H1 (cell line): Measurements from ENCODE around the gene GFAP. TPM values are rescaled to one million over a fixed set of nuclear protein-coding genes. Genes with fewer than 3 reads are reported as not detected.

ENCODE experiments used
- CTCF ChIA-PET: fragments of 300-600 bp; sonication (Branson Sonifier 250); formaldehyde crosslinking; loops from one replicate; lab custom pipeline; 2021; ENCODE audit not compliant: partially characterized antibody; lab: Charles Lee
- POLR2A ChIA-PET: fragments of 300-600 bp; sonication (Branson Sonifier 250); formaldehyde crosslinking; loops from one replicate; lab custom pipeline; 2021; ENCODE audit warnings: inconsistent platforms; ENCODE audit not compliant: partially characterized antibody; lab: Charles Lee
- DNase-seq, 2 experiments: peaks; one replicate each; pipeline versions ENCODE4 v3.0.0 to v3.0.0-alpha.2; 2010 to 2022; ENCODE audit warnings: low spot score in 2 of 2, low read depth in 1 of 2, mixed read lengths in 1 of 2
- FAIRE-seq: peaks from 2 replicates; lab custom pipeline; 2011; peaks lifted over from hg19 to GRCh38; lab: Jason Lieb, UNC
- H2AFZ ChIP-seq: 2 replicates; pipeline ENCODE4 v1.8.1; 2012; ENCODE audit warnings: low read length, inconsistent platforms
- H2AK5ac ChIP-seq: 2 replicates; pipeline ENCODE4 v1.6.1; 2013; ENCODE audit warnings: low read depth, low read length
- H2BK120ac ChIP-seq: replicated peaks from 2 replicates; pipeline ENCODE3; 2013; ENCODE audit warnings: low read depth, low read length, inconsistent platforms
- H2BK12ac ChIP-seq: 2 replicates; pipeline ENCODE4 v1.6.1; 2013; ENCODE audit warnings: low read depth, low read length
- H2BK15ac ChIP-seq: 2 replicates; pipeline ENCODE4 v1.6.1; 2013; ENCODE audit warnings: low read length
- H2BK20ac ChIP-seq: 2 replicates; pipeline ENCODE4 v1.6.1; 2013; ENCODE audit warnings: low read length
- H2BK5ac ChIP-seq: 2 replicates; pipeline ENCODE4 v1.6.1; 2013; ENCODE audit warnings: low read depth, low read length
- H3K14ac ChIP-seq: 2 replicates; pipeline ENCODE4 v1.6.1; 2013; ENCODE audit warnings: inconsistent platforms; ENCODE audit not compliant: insufficient read length
- H3K18ac ChIP-seq: 2 replicates; pipeline ENCODE4 v1.6.1; 2013; ENCODE audit warnings: low read length; ENCODE audit errors: extremely low read depth
- H3K23ac ChIP-seq: 2 replicates; pipeline ENCODE4 v1.6.1; 2013; ENCODE audit warnings: inconsistent platforms; ENCODE audit not compliant: insufficient read length
- H3K23me2 ChIP-seq: 2 replicates; pipeline ENCODE4 v1.6.1; 2013; ENCODE audit warnings: low read depth, low read length
- H3K27ac ChIP-seq: 2 replicates; pipeline ENCODE4 v1.6.1; 2011; ENCODE audit warnings: low read depth, low read length, inconsistent platforms
- H3K27me3 ChIP-seq, 4 experiments: replicated peaks in 1 of 4; 1 replicate in 1 of 4; 2 replicates in 3 of 4; pipeline versions ENCODE4 v1.6.1 to v1.8.1; 2011 to 2013; ENCODE audit warnings: low read length in 3 of 4, mild to moderate bottlenecking in 3 of 4, inconsistent platforms in 2 of 4, mixed read lengths in 2 of 4, moderate library complexity in 1 of 4; ENCODE audit not compliant: control insufficient read depth in 3 of 4, insufficient read depth in 3 of 4; ENCODE audit errors: extremely low read depth in 1 of 4
- H3K36me3 ChIP-seq, 4 experiments: 2 replicates each; pipeline versions ENCODE4 v1.6.1 to v1.8.1; 2011 to 2013; ENCODE audit warnings: mild to moderate bottlenecking in 4 of 4, low read length in 3 of 4, moderate library complexity in 2 of 4, control low read depth in 1 of 4, inconsistent platforms in 1 of 4; ENCODE audit not compliant: insufficient read depth in 4 of 4, control insufficient read depth in 2 of 4
- H3K4ac ChIP-seq: replicated peaks from 2 replicates; pipeline ENCODE3; 2013; ENCODE audit warnings: low read length, low read depth, mixed read lengths, inconsistent platforms; ENCODE audit not compliant: insufficient read length
- H3K4me1 ChIP-seq, 4 experiments: replicated peaks in 1 of 4; 1 replicate in 1 of 4; 2 replicates in 3 of 4; pipeline versions ENCODE4 v1.6.1 to v1.8.1; 2011 to 2013; ENCODE audit warnings: low read length in 3 of 4, inconsistent platforms in 2 of 4, mixed read lengths in 1 of 4; ENCODE audit not compliant: insufficient read depth in 4 of 4, control insufficient read depth in 3 of 4
- H3K4me2 ChIP-seq, 2 experiments: 2 replicates each; pipeline versions ENCODE4 v1.6.1 to v1.8.1; 2011 to 2013; ENCODE audit warnings: low read depth in 2 of 2, low read length in 2 of 2, control low read depth in 1 of 2, inconsistent platforms in 1 of 2, mild to moderate bottlenecking in 1 of 2; ENCODE audit not compliant: insufficient read depth in 1 of 2
- H3K4me3 ChIP-seq, 4 experiments: fragments of 200-600, 300-600 bp in 1 of 4; sonication (generic), shearing (Covaris generic), sonication (Bioruptor Twin) in 1 of 4; 2 replicates each; pipeline versions ENCODE4 v1.5.1 to v1.8.1; 2011 to 2016; ENCODE audit warnings: low read length in 4 of 4, low read depth in 3 of 4, control low read depth in 2 of 4, inconsistent platforms in 2 of 4, mild to moderate bottlenecking in 2 of 4, mixed read lengths in 1 of 4, moderate library complexity in 1 of 4; ENCODE audit not compliant: insufficient read depth in 2 of 4; ENCODE audit errors: extremely low read depth in 1 of 4
- H3K56ac ChIP-seq: replicated peaks from 2 replicates; pipeline ENCODE3; 2013; ENCODE audit warnings: low read depth, mild to moderate bottlenecking, mixed read lengths, low read length, inconsistent platforms; ENCODE audit not compliant: insufficient read length
- H3K79me1 ChIP-seq: 2 replicates; pipeline ENCODE4 v1.6.1; 2013; ENCODE audit warnings: low read depth, low read length, control low read depth
- H3K79me2 ChIP-seq, 2 experiments: 2 replicates each; pipeline versions ENCODE4 v1.6.1 to v1.8.1; 2012 to 2013; ENCODE audit warnings: low read length in 2 of 2, mild to moderate bottlenecking in 2 of 2, inconsistent platforms in 1 of 2; ENCODE audit not compliant: insufficient read depth in 2 of 2, control insufficient read depth in 1 of 2
- H3K9ac ChIP-seq, 4 experiments: replicated peaks in 1 of 4; 1 replicate in 1 of 4; 2 replicates in 3 of 4; pipeline versions ENCODE4 v1.6.1 to v1.8.1; 2011 to 2013; ENCODE audit warnings: low read depth in 3 of 4, low read length in 3 of 4, control low read depth in 2 of 4, mild to moderate bottlenecking in 2 of 4, moderate library complexity in 2 of 4, inconsistent platforms in 1 of 4; ENCODE audit errors: extremely low read depth in 1 of 4
- H3K9me3 ChIP-seq, 2 experiments: 2 replicates each; pipeline versions ENCODE4 v1.6.1 to v1.8.1; 2012 to 2013; ENCODE audit warnings: mild to moderate bottlenecking in 2 of 2, moderate library complexity in 2 of 2, control low read depth in 1 of 2, inconsistent platforms in 1 of 2, low read depth in 1 of 2, low read length in 1 of 2, mixed read lengths in 1 of 2; ENCODE audit not compliant: insufficient read depth in 2 of 2
- H4K20me1 ChIP-seq, 2 experiments: replicated peaks in 1 of 2; 2 replicates each; pipeline versions ENCODE3 to v1.8.1; 2011 to 2013; ENCODE audit warnings: inconsistent platforms in 2 of 2, low read length in 2 of 2, mild to moderate bottlenecking in 1 of 2; ENCODE audit not compliant: insufficient read depth in 2 of 2, control insufficient read depth in 1 of 2
- H4K5ac ChIP-seq: 2 replicates; pipeline ENCODE4 v1.6.1; 2013; ENCODE audit warnings: low read length, low read depth, mixed read lengths, inconsistent platforms; ENCODE audit not compliant: insufficient read length
- H4K8ac ChIP-seq: 2 replicates; pipeline ENCODE4 v1.8.0; 2013; ENCODE audit warnings: mild to moderate bottlenecking, moderate library complexity, low read length, inconsistent platforms; ENCODE audit not compliant: insufficient read depth; ENCODE audit errors: extremely low read depth
- H4K91ac ChIP-seq: replicated peaks from 2 replicates; pipeline ENCODE3; 2013; ENCODE audit warnings: low read length, mixed read lengths, inconsistent platforms; ENCODE audit not compliant: insufficient read length
- ASH2L ChIP-seq: fragments of 200-600, 300-600 bp; sonication (generic); IDR thresholded peaks from one replicate; pipeline ENCODE4 v1.7.1; 2017; ENCODE audit warnings: low read length
- GTF2F1 ChIP-seq: IDR thresholded peaks from 2 replicates; pipeline ENCODE4 v1.6.1; 2012; ENCODE audit warnings: low read depth, low read length, improper control_type of control experiment, borderline replicate concordance
- JUN ChIP-seq: IDR thresholded peaks from 2 replicates; pipeline ENCODE4 v1.6.1; 2011; ENCODE audit warnings: low read depth, mild to moderate bottlenecking, improper control_type of control experiment, low read length
- MAX ChIP-seq: IDR thresholded peaks from 2 replicates; pipeline ENCODE4 v1.6.1; 2012; ENCODE audit warnings: inconsistent platforms
- RFX5 ChIP-seq: IDR thresholded peaks from 2 replicates; pipeline ENCODE4 v1.6.1; 2011; ENCODE audit warnings: low read depth, low read length, improper control_type of control experiment, borderline replicate concordance
- SP1 ChIP-seq: IDR thresholded peaks from 2 replicates; pipeline ENCODE4 v1.6.1; 2011; ENCODE audit warnings: low read depth, low read length
- SRF ChIP-seq: IDR thresholded peaks from 2 replicates; pipeline ENCODE4 v1.6.1; 2011; ENCODE audit warnings: mild to moderate bottlenecking, low read depth, low read length, moderate library complexity
- WGBS, 2 experiments: shearing (Covaris generic) in 1 of 2; methylation state at CpG; one replicate each; pipeline versions ENCODE4 v1.1.6 to v1.1.7; 2013 to 2015; ENCODE audit warnings: low lambda C conversion rate in 2 of 2, mixed read lengths in 2 of 2, inconsistent platforms in 1 of 2, low coverage in 1 of 2, missing lambda C conversion rate in 1 of 2; ENCODE audit not compliant: insufficient replicate concordance in 2 of 2, insufficient coverage in 1 of 2, insufficient read length in 1 of 2; ENCODE audit errors: extremely low coverage in 1 of 2, missing lambda C conversion rate in 1 of 2; 5-methylcytosine and 5-hydroxymethylcytosine counted together
- polyA plus RNA-seq, 7 experiments: library from polyadenylated mRNA; depleted of rRNA in 3 of 7; stranded (reverse) in 5 of 7; unstranded in 2 of 7; fragments of >200 nt in 5 of 7; fragments of 200-250 nt in 2 of 7; gene quantifications; 1 replicate in 5 of 7; 2 replicates in 1 of 7; 4 replicates in 1 of 7; pipeline versions ENCODE4 v1.2.1 to v1.2.3, GENCODE V29; 2011 to 2013; ENCODE audit warnings: missing spikeins in 2 of 7, mixed read lengths in 2 of 7
- total RNA-seq: library from RNA; stranded (reverse); fragmentation: NEBNext Ultra II Directional; extraction: Animal tissue kit (Norgen Biotek cat#: 25700); gene quantifications from 2 replicates; pipeline ENCODE4 v1.2.1, GENCODE V29; 2021

Gene GFAP
- total and polyA plus RNA-seq, 2 of the 8 experiments (the other 6 are each of a cell fraction or from before 2014, with no cell fraction given) = 1.3 to 1.5 TPM

GRCh38 chr17:44914148-44914547, 1.2 kb downstream of the GFAP start:
- Histone ChIP-seq H3K9ac (no peak overlapping the region), H3K4me3 (no peak overlapping the region), H3K4ac (no peak overlapping the region), H4K20me1 (no peaks in the 10 kb centered on the region), H3K36me3 (no peaks in the 10 kb centered on the region), H3K79me1 (no peaks in the 10 kb centered on the region)
- TF ChIP-seq MAX = no peak
- TF ChIP-seq SP1 = no peak
- no peak for TF ChIP-seq ASH2L
- no peak for TF ChIP-seq GTF2F1
- TF ChIP-seq RFX5 = no peak
- no peak for TF ChIP-seq SRF
- TF ChIP-seq JUN = no peak
- TF ChIP-seq, all 59 proteins: peak for 0
- H3K56ac ChIP-seq = no peak overlapping the region
- H2BK5ac ChIP-seq = no peak overlapping the region
- no peaks in the 10 kb centered on the region for H3K79me2 ChIP-seq
- no peak overlapping the region for H3K23ac ChIP-seq
- FAIRE-seq (no peak), DNase-seq (no peak)
- H2AFZ ChIP-seq = no peak overlapping the region
- peaks cover 0 to 5% (median 5%) of the 10 kb centered on the region in 4 experiments; a peak in 5 of 7 replicates for H3K4me1 ChIP-seq
- POLR2A ChIA-PET = interaction anchor here (1.2 kb wide), 1 partner anchor 10 kb away, joined by 4 read pairs; a partner anchor contains a TSS
- no peak overlapping the region for H3K27ac ChIP-seq
- H3K18ac ChIP-seq = no peak overlapping the region
- peaks cover 6% of the 10 kb centered on the region for H3K23me2 ChIP-seq
- peak overlapping the region; percentile 84; the same call in 1 of the 2 replicates for H2BK12ac ChIP-seq
- no peak overlapping the region for H2BK15ac ChIP-seq
- H3K9me3 ChIP-seq = no peaks in the 10 kb centered on the region
- H3K4me2 ChIP-seq = no peak overlapping the region
- CTCF ChIA-PET = interaction anchor here (0.7 to 8.4 kb wide), 6 partner anchors 8 to 107 kb away, joined by 4 to 83 read pairs (median 6); no protein-coding TSS in a partner anchor
- H4K91ac ChIP-seq = no peak overlapping the region
- no peak overlapping the region for H4K5ac ChIP-seq
- no peak overlapping the region for H2AK5ac ChIP-seq
- H4K8ac ChIP-seq = no peak overlapping the region; the same call in 1 of the 2 replicates
- no peak overlapping the region for H2BK120ac ChIP-seq
- H3K14ac ChIP-seq = no peak overlapping the region
- 90% methylated on average over 4 of the region's 4 CpGs; no CpG with 5 or more reads in 1 of the 2 experiments for WGBS, 2 experiments
- H2BK20ac ChIP-seq = no peak overlapping the region
- peaks cover 0 to 21% (median 15%) of the 10 kb centered on the region in 4 experiments; a peak in 6 of 7 replicates for H3K27me3 ChIP-seq
